ENCODE measurements around the gene PRAC2.

DNA sequence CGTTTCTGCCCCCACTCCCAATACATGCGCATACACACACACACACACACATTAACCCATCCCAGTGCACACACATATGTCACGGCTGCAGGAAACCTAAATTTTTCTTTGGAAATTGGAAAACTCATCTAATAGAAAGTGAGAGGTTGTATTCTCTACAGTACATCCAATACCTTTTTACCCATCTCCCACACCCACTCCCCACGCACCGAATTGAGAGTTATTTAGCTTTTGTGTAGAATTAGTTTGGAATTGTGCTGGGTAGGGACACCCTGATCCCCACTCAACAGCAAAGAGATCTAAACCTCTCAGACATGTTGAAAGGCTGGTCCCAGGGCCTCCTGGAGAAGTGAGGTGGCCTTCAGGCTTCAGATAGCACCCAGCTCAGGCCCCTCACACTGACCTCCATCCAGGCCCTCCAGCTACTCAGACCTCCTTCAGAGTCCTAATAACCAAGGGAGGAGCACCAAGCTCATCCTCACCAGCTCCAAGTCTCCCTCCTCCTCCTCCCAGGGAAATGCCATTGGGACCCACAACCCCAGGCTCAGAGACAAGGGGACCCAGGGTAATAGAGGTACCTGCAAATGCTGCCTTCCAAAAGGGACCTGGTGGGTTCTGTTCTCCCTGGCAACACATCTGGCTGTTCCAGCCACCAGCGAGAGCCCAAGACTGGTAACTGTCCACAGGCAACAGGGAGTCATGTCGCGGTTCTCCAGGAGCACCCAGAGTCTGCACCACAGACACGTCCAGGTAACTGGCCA, 4.6 kb downstream of the PRAC2 start:
- TF ChIP-seq EP300 (IDR thresholded peaks at IDR 0.05) (no peak), POLR2A (IDR thresholded peaks at IDR 0.05) (no peak)
- TF ChIP-seq, protein P1, sequence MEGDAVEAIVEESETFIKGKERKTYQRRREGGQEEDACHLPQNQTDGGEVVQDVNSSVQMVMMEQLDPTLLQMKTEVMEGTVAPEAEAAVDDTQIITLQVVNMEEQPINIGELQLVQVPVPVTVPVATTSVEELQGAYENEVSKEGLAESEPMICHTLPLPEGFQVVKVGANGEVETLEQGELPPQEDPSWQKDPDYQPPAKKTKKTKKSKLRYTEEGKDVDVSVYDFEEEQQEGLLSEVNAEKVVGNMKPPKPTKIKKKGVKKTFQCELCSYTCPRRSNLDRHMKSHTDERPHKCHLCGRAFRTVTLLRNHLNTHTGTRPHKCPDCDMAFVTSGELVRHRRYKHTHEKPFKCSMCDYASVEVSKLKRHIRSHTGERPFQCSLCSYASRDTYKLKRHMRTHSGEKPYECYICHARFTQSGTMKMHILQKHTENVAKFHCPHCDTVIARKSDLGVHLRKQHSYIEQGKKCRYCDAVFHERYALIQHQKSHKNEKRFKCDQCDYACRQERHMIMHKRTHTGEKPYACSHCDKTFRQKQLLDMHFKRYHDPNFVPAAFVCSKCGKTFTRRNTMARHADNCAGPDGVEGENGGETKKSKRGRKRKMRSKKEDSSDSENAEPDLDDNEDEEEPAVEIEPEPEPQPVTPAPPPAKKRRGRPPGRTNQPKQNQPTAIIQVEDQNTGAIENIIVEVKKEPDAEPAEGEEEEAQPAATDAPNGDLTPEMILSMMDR (IDR thresholded peaks at IDR 0.05), result no peak

Measured in ovary (tissue), 3 donors.